ENCODE data around the gene FHIT.

The FHIT gene

GRCh38 chr3:60192297-60193114 is 1058.7 kb downstream of the FHIT start:
- TF ChIP-seq FOXP2 (optimal IDR thresholded peaks at IDR 0.05; ENCODE audit: borderline replicate concordance, extremely low read depth, extremely low read length, insufficient read depth) (no peak), TAF1 (IDR thresholded peaks at IDR 0.05; ENCODE audit: borderline replicate concordance, insufficient read depth, low read length) (no peak), POLR2AphosphoS5 (IDR thresholded peaks at IDR 0.05; ENCODE audit: low read depth, low read length) (no peak), REST (IDR thresholded peaks at IDR 0.05; ENCODE audit: insufficient read depth in 1 of 2, low read depth in 2 of 2, low read length in 2 of 2) (no peak), SIN3A (IDR thresholded peaks at IDR 0.05; ENCODE audit: borderline replicate concordance, insufficient read depth, low read length) (no peak)

GRCh38 chr3:60190073-60190472 is 1061.2 kb downstream of the FHIT start:
- TF ChIP-seq POLR2AphosphoS5 (IDR thresholded peaks at IDR 0.05; ENCODE audit: low read depth, low read length) (no peak), SIN3A (IDR thresholded peaks at IDR 0.05; ENCODE audit: borderline replicate concordance, insufficient read depth, low read length) (no peak), TAF1 (IDR thresholded peaks at IDR 0.05; ENCODE audit: borderline replicate concordance, insufficient read depth, low read length) (no peak), FOXP2 (optimal IDR thresholded peaks at IDR 0.05; ENCODE audit: borderline replicate concordance, extremely low read depth, extremely low read length, insufficient read depth) (no peak), REST (IDR thresholded peaks at IDR 0.05; ENCODE audit: insufficient read depth in 1 of 2, low read depth in 2 of 2, low read length in 2 of 2) (no peak)

GRCh38 chr3:60189304-60189703 is 1061.9 kb downstream of the FHIT start:
- no peak for TF ChIP-seq FOXP2 (optimal IDR thresholded peaks at IDR 0.05; ENCODE audit: borderline replicate concordance, extremely low read depth, extremely low read length, insufficient read depth)
- TF ChIP-seq TAF1 (IDR thresholded peaks at IDR 0.05; ENCODE audit: borderline replicate concordance, insufficient read depth, low read length), result no peak
- no peak for TF ChIP-seq SIN3A (IDR thresholded peaks at IDR 0.05; ENCODE audit: borderline replicate concordance, insufficient read depth, low read length)
- TF ChIP-seq REST (IDR thresholded peaks at IDR 0.05; ENCODE audit: insufficient read depth in 1 of 2, low read depth in 2 of 2, low read length in 2 of 2), result no peak
- no peak for TF ChIP-seq POLR2AphosphoS5 (IDR thresholded peaks at IDR 0.05; ENCODE audit: low read depth, low read length)

- TF ChIP-seq POLR2AphosphoS5 (IDR thresholded peaks at IDR 0.05; ENCODE audit: low read depth, low read length) (no peak), TAF1 (IDR thresholded peaks at IDR 0.05; ENCODE audit: borderline replicate concordance, insufficient read depth, low read length) (no peak), SIN3A (IDR thresholded peaks at IDR 0.05; ENCODE audit: borderline replicate concordance, insufficient read depth, low read length) (no peak), FOXP2 (optimal IDR thresholded peaks at IDR 0.05; ENCODE audit: borderline replicate concordance, extremely low read depth, extremely low read length, insufficient read depth) (no peak), REST (IDR thresholded peaks at IDR 0.05; ENCODE audit: insufficient read depth in 1 of 2, low read depth in 2 of 2, low read length in 2 of 2) (no peak)
Observed at GRCh38 chr3:60188803-60189202, 1062.4 kb downstream of the FHIT start.
